ENCODE data around the gene LKAAEAR1. TPM values are rescaled to one million over a fixed set of nuclear protein-coding genes. Genes with fewer than 3 reads are reported as not detected.

LKAAEAR1 gene
- total RNA-seq, 1 experiment from 2014 or later = 1.7 TPM

DNA sequence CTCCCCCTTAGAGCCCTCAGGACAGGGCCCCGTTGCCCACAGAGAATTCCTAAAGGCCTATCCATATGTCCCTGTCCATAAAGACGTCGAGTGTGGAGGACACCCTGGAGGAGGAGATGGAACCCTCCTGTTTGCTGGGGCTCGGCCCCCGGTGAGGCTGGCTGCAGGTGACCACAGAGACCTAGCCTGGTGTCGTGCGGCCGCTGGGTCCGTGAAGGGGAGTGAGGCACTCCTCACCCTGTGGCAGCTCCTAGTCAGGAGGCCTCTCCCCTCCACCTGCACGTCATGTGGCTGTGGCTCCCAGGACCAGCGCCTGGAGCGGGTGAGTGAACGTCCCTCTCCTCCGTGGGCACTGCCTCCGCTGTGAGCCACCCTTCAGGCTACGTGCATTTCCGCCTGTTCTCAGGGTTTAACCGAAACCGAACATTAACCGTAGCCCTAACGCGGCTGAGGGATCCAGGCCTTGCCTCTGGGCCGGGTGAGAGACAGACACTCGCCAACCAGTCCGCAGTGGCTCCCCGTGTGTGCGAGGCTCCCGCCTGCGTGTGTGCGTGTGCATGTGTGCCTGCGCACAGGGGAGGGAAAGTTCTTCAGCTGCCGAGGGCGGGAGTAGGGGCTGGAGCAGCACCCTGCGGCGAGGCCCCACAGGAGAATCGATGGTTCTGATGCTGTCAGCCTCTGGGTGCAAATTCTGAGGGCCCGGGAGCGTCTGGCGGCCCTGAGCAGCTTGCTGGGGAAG is 27.1 kb downstream of the LKAAEAR1 start (continued):
- TF ChIP-seq, protein P1, sequence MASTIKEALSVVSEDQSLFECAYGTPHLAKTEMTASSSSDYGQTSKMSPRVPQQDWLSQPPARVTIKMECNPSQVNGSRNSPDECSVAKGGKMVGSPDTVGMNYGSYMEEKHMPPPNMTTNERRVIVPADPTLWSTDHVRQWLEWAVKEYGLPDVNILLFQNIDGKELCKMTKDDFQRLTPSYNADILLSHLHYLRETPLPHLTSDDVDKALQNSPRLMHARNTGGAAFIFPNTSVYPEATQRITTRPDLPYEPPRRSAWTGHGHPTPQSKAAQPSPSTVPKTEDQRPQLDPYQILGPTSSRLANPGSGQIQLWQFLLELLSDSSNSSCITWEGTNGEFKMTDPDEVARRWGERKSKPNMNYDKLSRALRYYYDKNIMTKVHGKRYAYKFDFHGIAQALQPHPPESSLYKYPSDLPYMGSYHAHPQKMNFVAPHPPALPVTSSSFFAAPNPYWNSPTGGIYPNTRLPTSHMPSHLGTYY (CRISPR knock-in tag; IDR thresholded peaks at IDR 0.05) = no peak
- TF ChIP-seq, protein P2, sequence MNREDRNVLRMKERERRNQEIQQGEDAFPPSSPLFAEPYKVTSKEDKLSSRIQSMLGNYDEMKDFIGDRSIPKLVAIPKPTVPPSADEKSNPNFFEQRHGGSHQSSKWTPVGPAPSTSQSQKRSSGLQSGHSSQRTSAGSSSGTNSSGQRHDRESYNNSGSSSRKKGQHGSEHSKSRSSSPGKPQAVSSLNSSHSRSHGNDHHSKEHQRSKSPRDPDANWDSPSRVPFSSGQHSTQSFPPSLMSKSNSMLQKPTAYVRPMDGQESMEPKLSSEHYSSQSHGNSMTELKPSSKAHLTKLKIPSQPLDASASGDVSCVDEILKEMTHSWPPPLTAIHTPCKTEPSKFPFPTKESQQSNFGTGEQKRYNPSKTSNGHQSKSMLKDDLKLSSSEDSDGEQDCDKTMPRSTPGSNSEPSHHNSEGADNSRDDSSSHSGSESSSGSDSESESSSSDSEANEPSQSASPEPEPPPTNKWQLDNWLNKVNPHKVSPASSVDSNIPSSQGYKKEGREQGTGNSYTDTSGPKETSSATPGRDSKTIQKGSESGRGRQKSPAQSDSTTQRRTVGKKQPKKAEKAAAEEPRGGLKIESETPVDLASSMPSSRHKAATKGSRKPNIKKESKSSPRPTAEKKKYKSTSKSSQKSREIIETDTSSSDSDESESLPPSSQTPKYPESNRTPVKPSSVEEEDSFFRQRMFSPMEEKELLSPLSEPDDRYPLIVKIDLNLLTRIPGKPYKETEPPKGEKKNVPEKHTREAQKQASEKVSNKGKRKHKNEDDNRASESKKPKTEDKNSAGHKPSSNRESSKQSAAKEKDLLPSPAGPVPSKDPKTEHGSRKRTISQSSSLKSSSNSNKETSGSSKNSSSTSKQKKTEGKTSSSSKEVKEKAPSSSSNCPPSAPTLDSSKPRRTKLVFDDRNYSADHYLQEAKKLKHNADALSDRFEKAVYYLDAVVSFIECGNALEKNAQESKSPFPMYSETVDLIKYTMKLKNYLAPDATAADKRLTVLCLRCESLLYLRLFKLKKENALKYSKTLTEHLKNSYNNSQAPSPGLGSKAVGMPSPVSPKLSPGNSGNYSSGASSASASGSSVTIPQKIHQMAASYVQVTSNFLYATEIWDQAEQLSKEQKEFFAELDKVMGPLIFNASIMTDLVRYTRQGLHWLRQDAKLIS (CRISPR knock-in tag; IDR thresholded peaks at IDR 0.05; ENCODE audit: borderline replicate concordance) = no peak
- no peak for TF ChIP-seq ZNF263 (CRISPR knock-in tag; IDR thresholded peaks at IDR 0.05; ENCODE audit: low read depth)
- TF ChIP-seq GABPB1 (CRISPR knock-in tag; IDR thresholded peaks at IDR 0.05) = no peak; the same call in 1 of the 2 replicates
- TF ChIP-seq ZNF138 (CRISPR knock-in tag; conservative IDR thresholded peaks at IDR 0.05) = 0 out of 2 replicates have a peak, but pooled peaks have one; percentile 41
- TF ChIP-seq ZBTB21 (CRISPR knock-in tag; IDR thresholded peaks at IDR 0.05; ENCODE audit: borderline replicate concordance) = peak; percentile 46; the same call in 1 of the 2 replicates
- TF ChIP-seq GTF2I (CRISPR knock-in tag; conservative IDR thresholded peaks at IDR 0.05) = no peak
- TF ChIP-seq, protein P3, sequence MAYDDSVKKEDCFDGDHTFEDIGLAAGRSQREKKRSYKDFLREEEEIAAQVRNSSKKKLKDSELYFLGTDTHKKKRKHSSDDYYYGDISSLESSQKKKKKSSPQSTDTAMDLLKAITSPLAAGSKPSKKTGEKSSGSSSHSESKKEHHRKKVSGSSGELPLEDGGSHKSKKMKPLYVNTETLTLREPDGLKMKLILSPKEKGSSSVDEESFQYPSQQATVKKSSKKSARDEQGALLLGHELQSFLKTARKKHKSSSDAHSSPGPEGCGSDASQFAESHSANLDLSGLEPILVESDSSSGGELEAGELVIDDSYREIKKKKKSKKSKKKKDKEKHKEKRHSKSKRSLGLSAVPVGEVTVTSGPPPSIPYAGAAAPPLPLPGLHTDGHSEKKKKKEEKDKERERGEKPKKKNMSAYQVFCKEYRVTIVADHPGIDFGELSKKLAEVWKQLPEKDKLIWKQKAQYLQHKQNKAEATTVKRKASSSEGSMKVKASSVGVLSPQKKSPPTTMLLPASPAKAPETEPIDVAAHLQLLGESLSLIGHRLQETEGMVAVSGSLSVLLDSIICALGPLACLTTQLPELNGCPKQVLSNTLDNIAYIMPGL (CRISPR knock-in tag; IDR thresholded peaks at IDR 0.05) = 0 out of 2 replicates have a peak, but pooled peaks have one; percentile 1
- TF ChIP-seq, protein P4, sequence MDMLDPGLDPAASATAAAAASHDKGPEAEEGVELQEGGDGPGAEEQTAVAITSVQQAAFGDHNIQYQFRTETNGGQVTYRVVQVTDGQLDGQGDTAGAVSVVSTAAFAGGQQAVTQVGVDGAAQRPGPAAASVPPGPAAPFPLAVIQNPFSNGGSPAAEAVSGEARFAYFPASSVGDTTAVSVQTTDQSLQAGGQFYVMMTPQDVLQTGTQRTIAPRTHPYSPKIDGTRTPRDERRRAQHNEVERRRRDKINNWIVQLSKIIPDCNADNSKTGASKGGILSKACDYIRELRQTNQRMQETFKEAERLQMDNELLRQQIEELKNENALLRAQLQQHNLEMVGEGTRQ (CRISPR knock-in tag; IDR thresholded peaks at IDR 0.05) = no peak
- no peak for TF ChIP-seq FOXJ3 (CRISPR knock-in tag; IDR thresholded peaks at IDR 0.05; ENCODE audit: borderline replicate concordance)
- TF ChIP-seq, protein P5, sequence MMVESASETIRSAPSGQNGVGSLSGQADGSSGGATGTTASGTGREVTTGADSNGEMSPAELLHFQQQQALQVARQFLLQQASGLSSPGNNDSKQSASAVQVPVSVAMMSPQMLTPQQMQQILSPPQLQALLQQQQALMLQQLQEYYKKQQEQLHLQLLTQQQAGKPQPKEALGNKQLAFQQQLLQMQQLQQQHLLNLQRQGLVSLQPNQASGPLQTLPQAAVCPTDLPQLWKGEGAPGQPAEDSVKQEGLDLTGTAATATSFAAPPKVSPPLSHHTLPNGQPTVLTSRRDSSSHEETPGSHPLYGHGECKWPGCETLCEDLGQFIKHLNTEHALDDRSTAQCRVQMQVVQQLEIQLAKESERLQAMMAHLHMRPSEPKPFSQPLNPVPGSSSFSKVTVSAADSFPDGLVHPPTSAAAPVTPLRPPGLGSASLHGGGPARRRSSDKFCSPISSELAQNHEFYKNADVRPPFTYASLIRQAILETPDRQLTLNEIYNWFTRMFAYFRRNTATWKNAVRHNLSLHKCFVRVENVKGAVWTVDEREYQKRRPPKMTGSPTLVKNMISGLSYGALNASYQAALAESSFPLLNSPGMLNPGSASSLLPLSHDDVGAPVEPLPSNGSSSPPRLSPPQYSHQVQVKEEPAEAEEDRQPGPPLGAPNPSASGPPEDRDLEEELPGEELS (CRISPR knock-in tag; IDR thresholded peaks at IDR 0.05) = peak; percentile 41
- TF ChIP-seq, protein P6, sequence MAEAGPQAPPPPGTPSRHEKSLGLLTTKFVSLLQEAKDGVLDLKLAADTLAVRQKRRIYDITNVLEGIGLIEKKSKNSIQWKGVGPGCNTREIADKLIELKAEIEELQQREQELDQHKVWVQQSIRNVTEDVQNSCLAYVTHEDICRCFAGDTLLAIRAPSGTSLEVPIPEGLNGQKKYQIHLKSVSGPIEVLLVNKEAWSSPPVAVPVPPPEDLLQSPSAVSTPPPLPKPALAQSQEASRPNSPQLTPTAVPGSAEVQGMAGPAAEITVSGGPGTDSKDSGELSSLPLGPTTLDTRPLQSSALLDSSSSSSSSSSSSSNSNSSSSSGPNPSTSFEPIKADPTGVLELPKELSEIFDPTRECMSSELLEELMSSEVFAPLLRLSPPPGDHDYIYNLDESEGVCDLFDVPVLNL (CRISPR knock-in tag; IDR thresholded peaks at IDR 0.05; ENCODE audit: borderline replicate concordance, low read depth) = no peak
- peak; percentile 14; the same call in 1 of the 2 replicates for TF ChIP-seq FOXP1 (CRISPR knock-in tag; IDR thresholded peaks at IDR 0.05; ENCODE audit: borderline replicate concordance)

DNA sequence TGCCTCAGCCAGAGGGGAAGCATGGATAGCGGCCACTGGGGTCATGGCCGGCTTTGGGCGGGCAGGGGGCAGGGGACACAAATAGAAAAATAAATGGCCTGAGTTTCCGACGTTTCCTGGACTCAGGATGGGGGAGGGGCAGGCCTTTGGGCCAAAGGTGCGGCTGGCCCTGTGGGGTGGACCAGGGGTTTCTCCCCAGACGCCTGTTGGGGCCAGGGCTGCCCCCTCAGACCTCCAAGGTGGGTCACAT is 27.6 kb downstream of the LKAAEAR1 start:
- Mint-ChIP-seq H3K9me3 (no peaks in the 10 kb centered on the region), H3K4me1 (peaks cover 22% of the 10 kb centered on the region), H3K36me3 (no peaks in the 10 kb centered on the region), H3K4me3 (no peak overlapping the region), H3K27me3 (ENCODE audit: low read depth) (peaks cover 9% of the 10 kb centered on the region), H3K27ac (no peak overlapping the region)
- ATAC-seq (no peak), DNase-seq (ENCODE audit: low spot score) (no peak)
- ChIA-PET CTCF (interaction anchor here (1.0 to 2.9 kb wide), 10 partner anchors 11 to 560 kb away, joined by 3 to 40 read pairs (median 6); partner anchors contain the start of genes OPRL1, PRPF6, RGS19 and SAMD10), POLR2A (no interaction called here)
- TF ChIP-seq, protein P7, sequence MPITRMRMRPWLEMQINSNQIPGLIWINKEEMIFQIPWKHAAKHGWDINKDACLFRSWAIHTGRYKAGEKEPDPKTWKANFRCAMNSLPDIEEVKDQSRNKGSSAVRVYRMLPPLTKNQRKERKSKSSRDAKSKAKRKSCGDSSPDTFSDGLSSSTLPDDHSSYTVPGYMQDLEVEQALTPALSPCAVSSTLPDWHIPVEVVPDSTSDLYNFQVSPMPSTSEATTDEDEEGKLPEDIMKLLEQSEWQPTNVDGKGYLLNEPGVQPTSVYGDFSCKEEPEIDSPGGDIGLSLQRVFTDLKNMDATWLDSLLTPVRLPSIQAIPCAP (CRISPR knock-in tag; IDR thresholded peaks at IDR 0.05) = no peak
- TF ChIP-seq, protein P8, sequence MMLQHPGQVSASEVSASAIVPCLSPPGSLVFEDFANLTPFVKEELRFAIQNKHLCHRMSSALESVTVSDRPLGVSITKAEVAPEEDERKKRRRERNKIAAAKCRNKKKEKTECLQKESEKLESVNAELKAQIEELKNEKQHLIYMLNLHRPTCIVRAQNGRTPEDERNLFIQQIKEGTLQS (CRISPR knock-in tag; conservative IDR thresholded peaks at IDR 0.05) = no peak
- TF ChIP-seq TEAD4 (CRISPR knock-in tag; IDR thresholded peaks at IDR 0.05) = no peak
- TF ChIP-seq IRF2 (CRISPR knock-in tag; IDR thresholded peaks at IDR 0.05; ENCODE audit: borderline replicate concordance, low read depth) = no peak
- no peak for TF ChIP-seq CBFB (CRISPR knock-in tag; IDR thresholded peaks at IDR 0.05; ENCODE audit: low read depth)
- TF ChIP-seq, protein P9, sequence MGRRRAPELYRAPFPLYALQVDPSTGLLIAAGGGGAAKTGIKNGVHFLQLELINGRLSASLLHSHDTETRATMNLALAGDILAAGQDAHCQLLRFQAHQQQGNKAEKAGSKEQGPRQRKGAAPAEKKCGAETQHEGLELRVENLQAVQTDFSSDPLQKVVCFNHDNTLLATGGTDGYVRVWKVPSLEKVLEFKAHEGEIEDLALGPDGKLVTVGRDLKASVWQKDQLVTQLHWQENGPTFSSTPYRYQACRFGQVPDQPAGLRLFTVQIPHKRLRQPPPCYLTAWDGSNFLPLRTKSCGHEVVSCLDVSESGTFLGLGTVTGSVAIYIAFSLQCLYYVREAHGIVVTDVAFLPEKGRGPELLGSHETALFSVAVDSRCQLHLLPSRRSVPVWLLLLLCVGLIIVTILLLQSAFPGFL (CRISPR knock-in tag; IDR thresholded peaks at IDR 0.05; ENCODE audit: borderline replicate concordance) = no peak
- TF ChIP-seq JUN (CRISPR knock-in tag; IDR thresholded peaks at IDR 0.05) = no peak

Measured in WTC11 (cell line).